HFFc6 (cell line): ENCODE measurements around the gene ACADSB. TPM values are rescaled to one million over a fixed set of nuclear protein-coding genes. Genes with fewer than 3 reads are reported as not detected.

Experiments
- DNase-seq: peaks from one replicate; pipeline ENCODE4 v3.0.0-alpha.2; 2018
- H3K27ac Mint-ChIP-seq: 2 replicates; pipeline ENCODE4 v1.8.0; 2020; ENCODE audit warnings: mild to moderate bottlenecking, mixed read lengths
- H3K27me3 Mint-ChIP-seq: 2 replicates; pipeline ENCODE4 v1.8.0; 2021; ENCODE audit warnings: mild to moderate bottlenecking, moderate library complexity, mixed read lengths; ENCODE audit not compliant: insufficient read depth
- H3K36me3 Mint-ChIP-seq: 2 replicates; pipeline ENCODE4 v1.8.0; 2021; ENCODE audit warnings: low read depth, mixed read lengths
- H3K4me1 Mint-ChIP-seq: 2 replicates; pipeline ENCODE4 v1.8.0; 2020; ENCODE audit warnings: low read depth, mixed read lengths
- H3K4me3 Mint-ChIP-seq: 2 replicates; pipeline ENCODE4 v1.8.0; 2020; ENCODE audit warnings: mild to moderate bottlenecking, moderate library complexity, mixed read lengths
- H3K9me3 Mint-ChIP-seq: 2 replicates; pipeline ENCODE4 v1.8.0; 2020; ENCODE audit warnings: mild to moderate bottlenecking, mixed read lengths
- total RNA-seq, 6 experiments: library from RNA; stranded (reverse); fragmentation: NEBNext Ultra II Directional; extraction: Animal tissue kit (Norgen Biotek cat#: 25700); gene quantifications; 2 replicates in 1 of 6; 3 replicates in 5 of 6; pipeline ENCODE4 v1.2.3, GENCODE V29; 2021
- TF ChIP-seq, protein P1 (sequence below): fragments of 200-600 bp; sonication (generic); IDR thresholded peaks from 2 replicates; pipeline ENCODE4 v1.5.0; 2021; ENCODE audit warnings: antibody characterized with exemption, mild to moderate bottlenecking

Gene ACADSB
- total RNA-seq, 6 experiments from 2014 or later = 17.7 to 25.2 (median 23.2) TPM

- Mint-ChIP-seq H3K36me3 (no peaks in the 10 kb centered on the region), H3K27me3 (peaks cover 5% of the 10 kb centered on the region; the same call in 1 of the 2 replicates), H3K27ac (no peak overlapping the region), H3K9me3 (peaks cover 9% of the 10 kb centered on the region; the same call in 1 of the 2 replicates), H3K4me1 (no peaks in the 10 kb centered on the region), H3K4me3 (no peak overlapping the region)
- TF ChIP-seq, protein P1, sequence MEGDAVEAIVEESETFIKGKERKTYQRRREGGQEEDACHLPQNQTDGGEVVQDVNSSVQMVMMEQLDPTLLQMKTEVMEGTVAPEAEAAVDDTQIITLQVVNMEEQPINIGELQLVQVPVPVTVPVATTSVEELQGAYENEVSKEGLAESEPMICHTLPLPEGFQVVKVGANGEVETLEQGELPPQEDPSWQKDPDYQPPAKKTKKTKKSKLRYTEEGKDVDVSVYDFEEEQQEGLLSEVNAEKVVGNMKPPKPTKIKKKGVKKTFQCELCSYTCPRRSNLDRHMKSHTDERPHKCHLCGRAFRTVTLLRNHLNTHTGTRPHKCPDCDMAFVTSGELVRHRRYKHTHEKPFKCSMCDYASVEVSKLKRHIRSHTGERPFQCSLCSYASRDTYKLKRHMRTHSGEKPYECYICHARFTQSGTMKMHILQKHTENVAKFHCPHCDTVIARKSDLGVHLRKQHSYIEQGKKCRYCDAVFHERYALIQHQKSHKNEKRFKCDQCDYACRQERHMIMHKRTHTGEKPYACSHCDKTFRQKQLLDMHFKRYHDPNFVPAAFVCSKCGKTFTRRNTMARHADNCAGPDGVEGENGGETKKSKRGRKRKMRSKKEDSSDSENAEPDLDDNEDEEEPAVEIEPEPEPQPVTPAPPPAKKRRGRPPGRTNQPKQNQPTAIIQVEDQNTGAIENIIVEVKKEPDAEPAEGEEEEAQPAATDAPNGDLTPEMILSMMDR = no peak
- no peak for DNase-seq
Measured at GRCh38 chr10:123073187-123073586, 64.4 kb downstream of the ACADSB start.

- DNase-seq = no peak
- H3K9me3 Mint-ChIP-seq = peaks cover 9% of the 10 kb centered on the region; the same call in 1 of the 2 replicates
- no peak overlapping the region for H3K27ac Mint-ChIP-seq
- H3K4me1 Mint-ChIP-seq = no peaks in the 10 kb centered on the region
- no peaks in the 10 kb centered on the region for H3K36me3 Mint-ChIP-seq
- H3K27me3 Mint-ChIP-seq = 0 out of 2 replicates have a peak, but pooled peaks cover 2% of the 10 kb centered on the region
- no peak overlapping the region for H3K4me3 Mint-ChIP-seq
- TF ChIP-seq, protein P1 = no peak
Measured at GRCh38 chr10:123074215-123074614, 65.4 kb downstream of the ACADSB start.

- peaks cover under 1% of the 10 kb centered on the region for H3K27me3 Mint-ChIP-seq
- DNase-seq = no peak
- H3K36me3 Mint-ChIP-seq = peaks cover 4% of the 10 kb centered on the region; the same call in 1 of the 2 replicates
- H3K27ac Mint-ChIP-seq = no peak overlapping the region
- H3K4me3 Mint-ChIP-seq = no peak overlapping the region
- H3K4me1 Mint-ChIP-seq = no peaks in the 10 kb centered on the region
- peaks cover 27% of the 10 kb centered on the region for H3K9me3 Mint-ChIP-seq
- TF ChIP-seq, protein P1 = no peak
Measured at GRCh38 chr10:123081896-123082295, 73.1 kb downstream of the ACADSB start.

DNA sequence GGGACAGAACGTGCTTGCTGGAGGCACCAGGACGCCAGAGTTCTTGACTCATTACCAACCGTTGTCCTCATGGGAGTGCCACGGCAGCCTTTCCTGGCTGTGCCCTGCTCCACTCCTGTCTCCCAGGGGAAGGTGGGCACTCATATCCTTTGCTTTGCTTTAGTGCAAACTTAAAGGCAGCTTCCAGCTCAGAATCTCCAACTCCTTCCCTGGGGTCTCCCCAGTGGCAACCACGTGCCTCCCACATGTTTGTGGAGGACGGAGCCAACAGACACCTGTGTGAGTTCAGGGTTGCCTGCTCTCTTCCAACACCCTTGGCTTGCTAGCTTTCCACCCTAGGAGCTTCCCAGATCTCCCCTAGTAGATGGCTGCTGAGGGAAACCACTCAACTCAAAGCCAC is 75.0 kb downstream of the ACADSB start:
- Mint-ChIP-seq H3K27me3 (peaks cover 2% of the 10 kb centered on the region), H3K27ac (no peak overlapping the region), H3K9me3 (peaks cover 22% of the 10 kb centered on the region), H3K4me3 (no peak overlapping the region), H3K4me1 (no peaks in the 10 kb centered on the region), H3K36me3 (peaks cover 4% of the 10 kb centered on the region; the same call in 1 of the 2 replicates)
- TF ChIP-seq, protein P1 = no peak
- DNase-seq = no peak

GRCh38 chr10:123086281-123086680 is 77.5 kb downstream of the ACADSB start:
- TF ChIP-seq, protein P1 = no peak

More at GRCh38 chr10:123086281-123086680, 77.5 kb downstream of the ACADSB start:
- Mint-ChIP-seq H3K9me3 (peaks cover 22% of the 10 kb centered on the region), H3K36me3 (peaks cover 4% of the 10 kb centered on the region; the same call in 1 of the 2 replicates), H3K27me3 (peaks cover 2% of the 10 kb centered on the region), H3K4me3 (no peak overlapping the region), H3K4me1 (no peaks in the 10 kb centered on the region), H3K27ac (no peak overlapping the region)
- no peak for DNase-seq
